WTC11 (cell line): Measurements from ENCODE around the gene FCSK. TPM values are rescaled to one million over a fixed set of nuclear protein-coding genes. Genes with fewer than 3 reads are reported as not detected.
A peak's percentile ranks its signal among the peaks of the same experiment; 100 is the strongest.

Experiments
- AFF4 ChIP-seq: sonication (generic); formaldehyde crosslinking; IDR thresholded peaks from 2 replicates; pipeline ENCODE4 v1.8.1; 2023; ENCODE audit warnings: mild to moderate bottlenecking, missing genetic modification reagents, borderline replicate concordance
- ATF1 ChIP-seq: sonication (generic); formaldehyde crosslinking; IDR thresholded peaks from 2 replicates; pipeline ENCODE4 v1.8.1; 2023; ENCODE audit warnings: mild to moderate bottlenecking, moderate library complexity, missing genetic modification reagents
- CBFB ChIP-seq: sonication (generic); formaldehyde crosslinking; IDR thresholded peaks from 2 replicates; pipeline ENCODE4 v1.8.1; 2022; ENCODE audit warnings: mild to moderate bottlenecking, low read depth, missing genetic modification reagents
- CREB1 ChIP-seq: sonication (generic); formaldehyde crosslinking; IDR thresholded peaks from 2 replicates; pipeline ENCODE4 v1.8.0; 2023; ENCODE audit warnings: mild to moderate bottlenecking, missing genetic modification reagents
- CREM ChIP-seq: sonication (generic); formaldehyde crosslinking; IDR thresholded peaks from 2 replicates; pipeline ENCODE4 v1.8.1; 2022; ENCODE audit warnings: mild to moderate bottlenecking, missing genetic modification reagents, moderate library complexity
- E2F5 ChIP-seq: sonication (generic); formaldehyde crosslinking; IDR thresholded peaks from 2 replicates; pipeline ENCODE4 v1.8.1; 2022; ENCODE audit warnings: mild to moderate bottlenecking, moderate library complexity, missing genetic modification reagents
- GABPB1 ChIP-seq: sonication (generic); formaldehyde crosslinking; IDR thresholded peaks from 2 replicates; pipeline ENCODE4 v1.8.1; 2023; ENCODE audit warnings: mild to moderate bottlenecking, missing genetic modification reagents
- GRHL2 ChIP-seq: fragments of 250-450 bp; sonication (Bioruptor Pico); IDR thresholded peaks from 2 replicates; pipeline ENCODE4 v1.8.0; 2022; ENCODE audit warnings: mild to moderate bottlenecking, moderate library complexity; ENCODE audit not compliant: insufficient replicate concordance, severe bottlenecking
- HMGA2 ChIP-seq: fragments of 250-450 bp; sonication (Bioruptor Pico); IDR thresholded peaks from 2 replicates; pipeline ENCODE4 v1.4.0; 2021; ENCODE audit warnings: mild to moderate bottlenecking, moderate library complexity
- NR3C1 ChIP-seq: sonication (generic); formaldehyde crosslinking; conservative IDR thresholded peaks from 2 replicates; pipeline ENCODE4 v1.8.1; 2023; ENCODE audit warnings: low read depth, mild to moderate bottlenecking, missing genetic modification reagents
- PRDM15 ChIP-seq: sonication (generic); formaldehyde crosslinking; IDR thresholded peaks from 2 replicates; pipeline ENCODE4 v1.8.0; 2022; ENCODE audit warnings: missing genetic modification reagents
- SP1 ChIP-seq: sonication (generic); formaldehyde crosslinking; conservative IDR thresholded peaks from 2 replicates; pipeline ENCODE4 v1.8.1; 2022; ENCODE audit warnings: missing genetic modification reagents
- ZNF263 ChIP-seq: sonication (generic); formaldehyde crosslinking; IDR thresholded peaks from 2 replicates; pipeline ENCODE4 v1.8.1; 2022; ENCODE audit warnings: low read depth, mild to moderate bottlenecking, moderate library complexity, missing genetic modification reagents
- ZNF281 ChIP-seq: sonication (generic); formaldehyde crosslinking; IDR thresholded peaks from 2 replicates; pipeline ENCODE4 v1.8.0; 2023; ENCODE audit warnings: mild to moderate bottlenecking, missing genetic modification reagents
- ZNF512 ChIP-seq: sonication (generic); formaldehyde crosslinking; IDR thresholded peaks from 2 replicates; pipeline ENCODE4 v1.8.1; 2022; ENCODE audit warnings: missing genetic modification reagents, borderline replicate concordance
- ZNF532 ChIP-seq: fragments of 250-450 bp; sonication (Bioruptor Pico); IDR thresholded peaks from 2 replicates; pipeline ENCODE4 v1.9.0; 2021; ENCODE audit warnings: mild to moderate bottlenecking, borderline replicate concordance
- ZNF671 ChIP-seq: fragments of 250-450 bp; sonication (Bioruptor Pico); IDR thresholded peaks from 2 replicates; pipeline ENCODE4 v1.8.0; 2021; ENCODE audit warnings: mild to moderate bottlenecking
- ZSCAN18 ChIP-seq: fragments of 250-450 bp; sonication (Bioruptor Pico); IDR thresholded peaks from 2 replicates; pipeline ENCODE4 v2.1.2; 2022; ENCODE audit warnings: mild to moderate bottlenecking, moderate library complexity
- total RNA-seq: library from RNA; stranded (reverse); gene quantifications from 3 replicates; pipeline ENCODE4 v1.2.3, GENCODE V29; 2021

The FCSK gene
- total RNA-seq, 1 experiment from 2014 or later, result 10.6 TPM

GRCh38 chr16:70454222-70455034 is at the start of gene FCSK (continued):
- TF ChIP-seq E2F5 (CRISPR knock-in tag) (peak; percentile 60; the same call in 1 of the 2 replicates), CBFB (CRISPR knock-in tag) (no peak), ZNF512 (CRISPR knock-in tag) (no peak), CREB1 (CRISPR knock-in tag) (no peak), GABPB1 (CRISPR knock-in tag) (peak; percentile 42; the same call in 1 of the 2 replicates), GRHL2 (CRISPR knock-in tag) (no peak), ATF1 (CRISPR knock-in tag) (no peak), CREM (peak; percentile 63), SP1 (no peak), NR3C1 (CRISPR knock-in tag) (no peak), ZNF263 (CRISPR knock-in tag) (peak; percentile 71; the same call in 1 of the 2 replicates), ZSCAN18 (no peak), HMGA2 (CRISPR knock-in tag) (no peak), PRDM15 (CRISPR knock-in tag) (no peak), ZNF532 (CRISPR knock-in tag) (no peak), ZNF281 (CRISPR knock-in tag) (no peak), ZNF671 (no peak), AFF4 (CRISPR knock-in tag) (no peak)
